ENCODE data around the gene ZNF281.

- TF ChIP-seq CTCF (IDR thresholded peaks at IDR 0.05) (no peak), ZFX (IDR thresholded peaks at IDR 0.05; ENCODE audit: borderline replicate concordance) (no peak)
These were observed 3.6 kb downstream of the ZNF281 start for GRCh38 chr1:200406161-200406797.
